PFSK-1 (cell line): ENCODE results near the gene ABCG1.

Source experiments
- POLR2AphosphoS5 ChIP-seq: IDR thresholded peaks from 2 replicates; pipeline ENCODE4 v1.6.1; 2012; ENCODE audit warnings: low read depth, mild to moderate bottlenecking, control low read depth, low read length, moderate library complexity
- REST ChIP-seq, 2 experiments: IDR thresholded peaks; 2 replicates each; pipeline versions ENCODE4 v1.6.1 to v1.8.0; 2011 to 2012; ENCODE audit warnings: low read depth in 2 of 2, low read length in 2 of 2, control low read depth in 1 of 2, inconsistent platforms in 1 of 2, mild to moderate bottlenecking in 1 of 2, moderate library complexity in 1 of 2; ENCODE audit not compliant: insufficient read depth in 1 of 2

DNA sequence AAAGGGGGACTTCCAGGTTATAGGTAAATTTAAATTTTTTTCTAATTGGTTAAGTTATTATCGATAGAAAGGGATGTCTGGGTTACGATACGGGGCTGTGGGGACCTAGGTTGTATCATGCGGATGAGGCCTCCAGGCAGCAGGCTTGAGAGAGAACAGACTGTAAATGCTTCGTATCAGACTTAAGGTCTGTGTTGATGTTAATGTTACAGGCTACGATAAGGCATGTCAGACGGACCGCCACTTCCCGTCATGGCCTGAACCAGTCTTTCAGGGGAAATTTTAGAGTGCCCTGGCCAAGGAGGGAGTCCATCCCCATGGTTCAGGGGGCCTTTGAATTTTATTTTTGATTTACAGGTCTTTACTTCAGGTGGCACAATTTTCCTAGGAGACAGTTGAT lies 16.7 kb downstream of the ABCG1 start:
- TF ChIP-seq REST (IDR thresholded peaks at IDR 0.05; ENCODE audit: insufficient read depth in 1 of 2, low read depth in 2 of 2, low read length in 2 of 2) (no peak), POLR2AphosphoS5 (no peak)
